HCT116 (cell line): ENCODE data around the gene CHST3. TPM values are rescaled to one million over a fixed set of nuclear protein-coding genes. Genes with fewer than 3 reads are reported as not detected.

Source experiments
- ATAC-seq: fragments of 200-7000 bp; cut with Tn5 transposase; 2 replicates; pipeline ENCODE4 v1.9.1; 2020; ENCODE audit warnings: mild to moderate bottlenecking, moderate library complexity
- BruUV-seq: library from RNA; stranded (reverse); fragments of 400-500 nt; replicated peaks from 2 replicates; lab custom pipeline; 2021; lab: Mats Ljungman, UMichigan
- CTCF ChIA-PET: fragments of 300-600 bp; sonication (Branson Sonifier 250); formaldehyde crosslinking; loops from one replicate; lab custom pipeline; 2021; ENCODE audit warnings: antibody characterized with exemption; lab: Charles Lee
- POLR2A ChIA-PET: fragments of 300-600, 350-600 bp; sonication (Branson Sonifier 250); formaldehyde crosslinking; loops from one replicate; lab custom pipeline; 2021; ENCODE audit warnings: antibody characterized with exemption; lab: Charles Lee
- RAD21 ChIA-PET, 2 experiments: fragments of 300-600 bp; sonication (Branson Sonifier 250); formaldehyde crosslinking; loops; one replicate each; lab custom pipeline; 2023; ENCODE audit warnings: low total read pairs in 2 of 2; ENCODE audit not compliant: uncharacterized antibody in 2 of 2, unreplicated experiment in 2 of 2, low non-redundant PET in 1 of 2; lab: Charles Lee
- DNase-seq: peaks from one replicate; pipeline ENCODE4 v3.0.0-alpha.2; 2010; ENCODE audit warnings: low read depth, low spot score
- H2AFZ ChIP-seq: fragments of 200-600 bp; shearing (Covaris generic), sonication (generic); 2 replicates; pipeline ENCODE4 v1.6.1; 2017; ENCODE audit warnings: low read depth, mixed run types, mixed read lengths, antibody characterized with exemption, low read length; ENCODE audit not compliant: poor library complexity, severe bottlenecking
- H3K27ac ChIP-seq: 2 replicates; pipeline ENCODE4 v1.5.1; 2012; ENCODE audit warnings: low read depth, low read length
- H3K27me3 ChIP-seq: fragments of 200-600 bp; sonication (generic); 2 replicates; pipeline ENCODE4 v1.6.1; 2016; ENCODE audit warnings: mixed run types, low read length, mixed read lengths; ENCODE audit not compliant: insufficient read depth
- H3K36me3 ChIP-seq, 2 experiments: fragments of 200-500 bp in 1 of 2; fragments of 200-600 bp in 1 of 2; sonication (Bioruptor generic) in 1 of 2; sonication (generic) in 1 of 2; 2 replicates each; pipeline versions ENCODE4 v1.5.1 to v1.6.1; 2014 to 2016; ENCODE audit warnings: low read length in 2 of 2, inconsistent platforms in 1 of 2, mixed read lengths in 1 of 2, mixed run types in 1 of 2; ENCODE audit not compliant: insufficient read depth in 2 of 2, control insufficient read depth in 1 of 2
- H3K4me1 ChIP-seq, 2 experiments: fragments of 200-600 bp in 1 of 2; sonication (generic) in 1 of 2; 2 replicates each; pipeline versions ENCODE4 v1.5.1 to v1.6.1; 2012 to 2017; ENCODE audit warnings: low read length in 2 of 2, inconsistent platforms in 1 of 2, mild to moderate bottlenecking in 1 of 2, mixed read lengths in 1 of 2, mixed run types in 1 of 2, moderate library complexity in 1 of 2; ENCODE audit not compliant: insufficient read depth in 2 of 2, control insufficient read depth in 1 of 2
- H3K4me2 ChIP-seq: fragments of 200-600 bp; sonication (generic); 2 replicates; pipeline ENCODE4 v1.6.1; 2017; ENCODE audit warnings: mixed run types, low read length, mixed read lengths
- H3K4me3 ChIP-seq, 2 experiments: fragments of 200-600 bp in 1 of 2; sonication (generic) in 1 of 2; replicated peaks in 1 of 2; 2 replicates each; pipeline ENCODE4 v1.5.1; 2011 to 2016; ENCODE audit warnings: low read length in 2 of 2, control low read depth in 1 of 2, low read depth in 1 of 2, mild to moderate bottlenecking in 1 of 2, mixed read lengths in 1 of 2, mixed run types in 1 of 2
- H3K79me2 ChIP-seq: fragments of 200-600 bp; sonication (generic); 2 replicates; pipeline ENCODE4 v1.6.1; 2017; ENCODE audit warnings: mild to moderate bottlenecking, mixed run types, low read length, moderate library complexity, mixed read lengths; ENCODE audit not compliant: insufficient read depth
- H3K9ac ChIP-seq: fragments of 200-600 bp; sonication (generic); 2 replicates; pipeline ENCODE4 v1.6.1; 2016; ENCODE audit warnings: low read length, mixed read lengths
- H3K9me2 ChIP-seq: fragments of 200-600 bp; sonication (generic), shearing (Covaris generic); 2 replicates; pipeline ENCODE4 v1.6.1; 2017; ENCODE audit warnings: mixed run types, mild to moderate bottlenecking, moderate library complexity; ENCODE audit not compliant: insufficient read depth
- H3K9me3 ChIP-seq, 2 experiments: fragments of 200-500 bp in 1 of 2; fragments of 200-600 bp in 1 of 2; sonication (Bioruptor generic) in 1 of 2; sonication (generic) in 1 of 2; 2 replicates each; pipeline ENCODE4 v1.6.1; 2014 to 2017; ENCODE audit warnings: low read length in 2 of 2, mixed read lengths in 2 of 2, inconsistent platforms in 1 of 2, low read depth in 1 of 2, mild to moderate bottlenecking in 1 of 2, mixed run types in 1 of 2, moderate library complexity in 1 of 2; ENCODE audit not compliant: control insufficient read depth in 1 of 2, insufficient read depth in 1 of 2
- H4K20me1 ChIP-seq: fragments of 200-600 bp; sonication (generic), shearing (Covaris generic); 2 replicates; pipeline ENCODE4 v1.6.1; 2017; ENCODE audit warnings: mixed run types, mild to moderate bottlenecking, moderate library complexity; ENCODE audit not compliant: insufficient read depth
- FOSL1 ChIP-seq: IDR thresholded peaks from 2 replicates; pipeline ENCODE4 v1.6.1; 2012; ENCODE audit warnings: low read depth
- JUND ChIP-seq: IDR thresholded peaks from 2 replicates; pipeline ENCODE4 v1.6.1; 2012
- POLR2A ChIP-seq: IDR thresholded peaks from 2 replicates; pipeline ENCODE4 v1.7.0; 2011; ENCODE audit warnings: borderline replicate concordance; ENCODE audit not compliant: insufficient read depth, insufficient read length; ENCODE audit errors: extremely low read depth
- POLR2AphosphoS5 ChIP-seq: IDR thresholded peaks from 2 replicates; pipeline ENCODE4 v1.6.1; 2011; ENCODE audit warnings: mild to moderate bottlenecking, low read depth, low read length, moderate library complexity
- SRF ChIP-seq: IDR thresholded peaks from 2 replicates; pipeline ENCODE4 v1.6.1; 2012; ENCODE audit warnings: low read depth
- YY1 ChIP-seq: IDR thresholded peaks from 2 replicates; pipeline ENCODE4 v1.6.1; 2011; ENCODE audit warnings: low read length, low read depth, moderate library complexity, mild to moderate bottlenecking; ENCODE audit not compliant: insufficient replicate concordance; ENCODE audit errors: extremely low read depth
- ZFX ChIP-seq: fragments of 450-650 bp; IDR thresholded peaks from 2 replicates; pipeline ENCODE4 v1.6.1; 2017
- ZNF274 ChIP-seq: fragments of 200-500 bp; sonication (Bioruptor generic); IDR thresholded peaks from 2 replicates; pipeline ENCODE4 v1.6.1; 2014; ENCODE audit warnings: mild to moderate bottlenecking, low read depth, low read length, inconsistent platforms
- intact Hi-C: fragments of 100-400 bp; cut with micrococcal nuclease; formaldehyde crosslinking; loops from 2 replicates; pipeline ENCODE4 v1.10.0; 2022
- total RNA-seq: library from RNA; stranded (reverse); gene quantifications from one replicate; pipeline ENCODE4 v1.2.1, GENCODE V29; 2021; ENCODE audit not compliant: unreplicated experiment
- TF ChIP-seq, protein P1 (sequence below): IDR thresholded peaks from 2 replicates; pipeline ENCODE4 v1.6.1; 2011; ENCODE audit warnings: mild to moderate bottlenecking, low read length, moderate library complexity; ENCODE audit not compliant: insufficient replicate concordance; ENCODE audit errors: extremely low read depth

CHST3 gene
- total RNA-seq, 1 experiment from 2014 or later, result 10.6 TPM

DNA sequence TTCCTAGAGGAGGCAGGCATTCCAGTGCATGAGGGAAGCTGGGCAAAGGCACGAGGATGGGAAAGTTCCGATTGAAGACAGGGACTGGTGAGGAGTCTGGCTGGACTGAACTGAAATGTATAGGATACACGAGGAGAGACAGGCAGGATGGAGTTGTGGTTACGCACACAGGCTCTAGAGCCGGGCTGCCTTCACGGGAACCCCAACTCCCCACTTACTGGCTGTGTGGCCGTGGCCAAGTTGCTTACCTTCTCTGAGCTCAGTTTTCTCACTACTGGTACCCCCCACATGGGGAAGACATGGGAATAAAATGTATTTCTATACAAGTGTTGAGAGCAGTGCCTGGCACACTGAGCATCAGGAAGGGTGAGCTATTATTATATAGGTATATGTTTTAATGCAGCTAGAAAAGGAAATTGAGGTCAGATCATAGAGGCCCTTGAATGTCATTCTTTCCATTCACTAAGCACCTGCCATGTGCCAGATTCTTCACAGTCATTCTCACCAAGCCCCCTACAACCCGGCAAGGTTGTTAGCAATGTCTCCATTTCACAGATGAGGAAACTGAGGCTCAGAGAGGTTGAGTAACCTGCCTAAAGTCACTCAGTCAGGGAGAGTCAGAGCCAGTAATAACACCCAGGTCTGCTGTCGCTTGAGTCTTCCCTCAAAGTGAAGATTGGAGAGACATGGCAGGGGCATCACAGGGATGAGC, 9.7 kb downstream of the CHST3 start:
- intact Hi-C loops, result no loop called here
- ChIA-PET RAD21 (no interaction called here), CTCF (no interaction called here)
- Histone ChIP-seq H3K4me1 (peaks cover 40 to 63% of the 10 kb centered on the region in 2 experiments), H3K27me3 (no peaks in the 10 kb centered on the region), H3K9ac (peak overlapping the region; percentile 50), H4K20me1 (no peaks in the 10 kb centered on the region), H3K9me3 (no peaks in the 10 kb centered on the region), H3K27ac (peak overlapping the region; percentile 90)
- no peak for DNase-seq
- no peak for ATAC-seq
- TF ChIP-seq ZNF274, result no peak
- TF ChIP-seq POLR2A, result no peak
- TF ChIP-seq, protein P1, sequence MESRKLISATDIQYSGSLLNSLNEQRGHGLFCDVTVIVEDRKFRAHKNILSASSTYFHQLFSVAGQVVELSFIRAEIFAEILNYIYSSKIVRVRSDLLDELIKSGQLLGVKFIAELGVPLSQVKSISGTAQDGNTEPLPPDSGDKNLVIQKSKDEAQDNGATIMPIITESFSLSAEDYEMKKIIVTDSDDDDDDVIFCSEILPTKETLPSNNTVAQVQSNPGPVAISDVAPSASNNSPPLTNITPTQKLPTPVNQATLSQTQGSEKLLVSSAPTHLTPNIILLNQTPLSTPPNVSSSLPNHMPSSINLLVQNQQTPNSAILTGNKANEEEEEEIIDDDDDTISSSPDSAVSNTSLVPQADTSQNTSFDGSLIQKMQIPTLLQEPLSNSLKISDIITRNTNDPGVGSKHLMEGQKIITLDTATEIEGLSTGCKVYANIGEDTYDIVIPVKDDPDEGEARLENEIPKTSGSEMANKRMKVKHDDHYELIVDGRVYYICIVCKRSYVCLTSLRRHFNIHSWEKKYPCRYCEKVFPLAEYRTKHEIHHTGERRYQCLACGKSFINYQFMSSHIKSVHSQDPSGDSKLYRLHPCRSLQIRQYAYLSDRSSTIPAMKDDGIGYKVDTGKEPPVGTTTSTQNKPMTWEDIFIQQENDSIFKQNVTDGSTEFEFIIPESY, result no peak
- TF ChIP-seq FOSL1, result no peak
- TF ChIP-seq ZFX, result no peak
- TF ChIP-seq POLR2AphosphoS5, result no peak
- no peak for TF ChIP-seq YY1
- TF ChIP-seq SRF, result no peak
- TF ChIP-seq JUND, result no peak
- TF ChIP-seq, all 23 proteins: peak for 0
- POLR2A ChIA-PET, result interaction anchor here (1.0 to 2.0 kb wide), 2 partner anchors 8 to 300 kb away, joined by 3 to 4 read pairs; partner anchors contain the start of gene DDIT4
- H3K4me2 ChIP-seq, result peak overlapping the region; percentile 73
- H2AFZ ChIP-seq, result no peak overlapping the region
- H3K79me2 ChIP-seq, result peaks cover 91% of the 10 kb centered on the region
- no TSS peak for BruUV-seq
- H3K4me3 ChIP-seq, result 0 out of 4 replicates have a peak overlapping the region, but pooled peaks of 1 of the 2 experiments have one; percentile 27
- no peaks in the 10 kb centered on the region for H3K9me2 ChIP-seq
- no peaks in the 10 kb centered on the region for H3K36me3 ChIP-seq
